Stimulated activated naive CD4-positive, alpha-beta T cell treated with Interleukin-2 at 50 U/mL for 16 hours (primary cell): ENCODE data around the gene DSCAML1.

Source experiments
- DNase-seq: peaks from one replicate; lab custom pipeline; 2025; lab: John Stamatoyannopoulos, UW

DSCAML1 gene

GRCh38 chr11:117796872-117797529, at the start of gene DSCAML1:
TSS of gene DSCAML1 (minus strand) at chr11:117797216. CDS start at chr11:117797079, 137 bp downstream.
- DNase-seq, result peak; percentile 33

- DNase-seq, result peak; percentile 74
Measured at GRCh38 chr11:117843666-117844484, 46.9 kb upstream of the DSCAML1 start.

- no peak for DNase-seq
Measured at GRCh38 chr11:117842131-117842941, 45.3 kb upstream of the DSCAML1 start.

- no peak for DNase-seq
Measured at GRCh38 chr11:117841551-117842031, 44.6 kb upstream of the DSCAML1 start.

GRCh38 chr11:117840881-117841550, 44.0 kb upstream of the DSCAML1 start:
- DNase-seq, result no peak

GRCh38 chr11:117839936-117840813, 43.2 kb upstream of the DSCAML1 start:
- DNase-seq, result no peak

- no peak for DNase-seq
Measured at GRCh38 chr11:117839380-117839881, 42.4 kb upstream of the DSCAML1 start.

- no peak for DNase-seq
Measured at GRCh38 chr11:117838901-117839300, 41.9 kb upstream of the DSCAML1 start.

- DNase-seq, result no peak
Measured at GRCh38 chr11:117837791-117838190, 40.8 kb upstream of the DSCAML1 start.

- DNase-seq, result no peak
Measured at GRCh38 chr11:117837070-117837776, 40.2 kb upstream of the DSCAML1 start.

- no peak for DNase-seq
Measured at GRCh38 chr11:117836077-117836960, 39.3 kb upstream of the DSCAML1 start.

- no peak for DNase-seq
Measured at GRCh38 chr11:117835576-117835975, 38.6 kb upstream of the DSCAML1 start.

GRCh38 chr11:117834838-117835443, 37.9 kb upstream of the DSCAML1 start:
- no peak for DNase-seq

GRCh38 chr11:117834068-117834810, 37.2 kb upstream of the DSCAML1 start:
- no peak for DNase-seq

- DNase-seq, result no peak
Measured at GRCh38 chr11:117833401-117833891, 36.4 kb upstream of the DSCAML1 start.

GRCh38 chr11:117832511-117832910, 35.5 kb upstream of the DSCAML1 start:
- no peak for DNase-seq

GRCh38 chr11:117831661-117832415, 34.8 kb upstream of the DSCAML1 start:
- no peak for DNase-seq
